GM12892 (cell line): ENCODE results near the gene ROR1.

Experiments used
- POLR2A ChIP-seq: IDR thresholded peaks from 2 replicates; pipeline ENCODE4 v1.6.1; 2011; ENCODE audit warnings: low read depth, low read length, control low read depth
- POLR2AphosphoS5 ChIP-seq: IDR thresholded peaks from 2 replicates; pipeline ENCODE4 v1.6.1; 2011; ENCODE audit warnings: low read depth, low read length, control low read depth
- TAF1 ChIP-seq: IDR thresholded peaks from 2 replicates; pipeline ENCODE4 v1.6.1; 2011; ENCODE audit warnings: low read depth, mild to moderate bottlenecking, control low read depth, low read length, borderline replicate concordance

- TF ChIP-seq POLR2AphosphoS5 (no peak), POLR2A (no peak), TAF1 (no peak)
Measured at GRCh38 chr1:64039390-64039926, 265.6 kb downstream of the ROR1 start.
